Measurements from ENCODE around the gene NLRP13.

DNA sequence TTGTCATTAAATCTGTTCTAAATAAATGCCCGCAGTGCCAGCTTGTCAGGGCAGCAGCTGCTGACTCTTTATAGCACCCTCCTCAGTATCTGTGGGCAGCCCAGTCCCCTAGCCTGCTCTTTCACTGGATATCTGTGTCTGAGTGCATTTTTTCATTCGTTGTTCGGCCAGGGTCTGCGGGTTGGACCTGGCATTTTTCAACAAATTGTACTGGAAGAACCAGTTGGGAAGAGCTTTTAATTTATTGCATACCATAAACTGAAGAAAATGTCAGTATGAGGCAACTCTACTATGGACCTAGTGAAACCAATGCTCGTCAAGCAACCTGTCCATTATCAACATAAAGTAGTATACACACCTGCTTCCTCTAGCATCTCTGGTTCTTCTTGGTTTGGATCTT is 8.6 kb downstream of the NLRP13 start:
- TF ChIP-seq, protein P1, sequence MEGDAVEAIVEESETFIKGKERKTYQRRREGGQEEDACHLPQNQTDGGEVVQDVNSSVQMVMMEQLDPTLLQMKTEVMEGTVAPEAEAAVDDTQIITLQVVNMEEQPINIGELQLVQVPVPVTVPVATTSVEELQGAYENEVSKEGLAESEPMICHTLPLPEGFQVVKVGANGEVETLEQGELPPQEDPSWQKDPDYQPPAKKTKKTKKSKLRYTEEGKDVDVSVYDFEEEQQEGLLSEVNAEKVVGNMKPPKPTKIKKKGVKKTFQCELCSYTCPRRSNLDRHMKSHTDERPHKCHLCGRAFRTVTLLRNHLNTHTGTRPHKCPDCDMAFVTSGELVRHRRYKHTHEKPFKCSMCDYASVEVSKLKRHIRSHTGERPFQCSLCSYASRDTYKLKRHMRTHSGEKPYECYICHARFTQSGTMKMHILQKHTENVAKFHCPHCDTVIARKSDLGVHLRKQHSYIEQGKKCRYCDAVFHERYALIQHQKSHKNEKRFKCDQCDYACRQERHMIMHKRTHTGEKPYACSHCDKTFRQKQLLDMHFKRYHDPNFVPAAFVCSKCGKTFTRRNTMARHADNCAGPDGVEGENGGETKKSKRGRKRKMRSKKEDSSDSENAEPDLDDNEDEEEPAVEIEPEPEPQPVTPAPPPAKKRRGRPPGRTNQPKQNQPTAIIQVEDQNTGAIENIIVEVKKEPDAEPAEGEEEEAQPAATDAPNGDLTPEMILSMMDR (IDR thresholded peaks at IDR 0.05; ENCODE audit: low read depth, low read length) = no peak
- TF ChIP-seq POLR2A (IDR thresholded peaks at IDR 0.05; ENCODE audit: extremely low read depth, insufficient read length) = no peak
